ENCODE results near the gene CRYZL1. TPM values are rescaled to one million over a fixed set of nuclear protein-coding genes. Genes with fewer than 3 reads are reported as not detected.

CRYZL1 gene
- 6.6 and 16.6 TPM in 2 replicates for total RNA-seq

GRCh38 chr21:33641352-33642026, at the start of gene CRYZL1:
Gene CRYZL1 (minus strand): TSS chr21:33641741. CDS start chr21:33631551, 10,190 bp downstream.

GRCh38 chr21:33642027-33642895, 720 bp upstream of the CRYZL1 start, which contains the start of gene ITSN1:
Gene ITSN1 (plus strand): TSS chr21:33642501. CDS start chr21:33718829, 76,328 bp downstream.

GRCh38 chr21:33588485-33589335, 52.8 kb downstream of the CRYZL1 start, which contains the start of gene DONSON:
Gene DONSON (minus strand): TSS chr21:33588684. CDS start chr21:33588641, 43 bp downstream.

GRCh38 chr21:33542640-33543504, 98.7 kb downstream of the CRYZL1 start, which contains the start of gene SON:
Gene SON (plus strand): TSS chr21:33543038. CDS start chr21:33543093, 55 bp downstream.

GRCh38 chr21:33541756-33542639, 99.5 kb downstream of the CRYZL1 start, which contains the start of gene GART:
Gene GART (minus strand): TSS chr21:33542117. CDS start chr21:33539315, 2,802 bp downstream.

Other genes starting within 250 kb of the CRYZL1 start
- gene IFNGR2, start 238.3 kb downstream of the CRYZL1 start, total RNA-seq = 99.9 and 182 TPM in 2 replicates
- gene TMEM50B, start 161.8 kb downstream of the CRYZL1 start, total RNA-seq = 27.3 and 28.6 TPM in 2 replicates
- gene DNAJC28, start 150.0 kb downstream of the CRYZL1 start, total RNA-seq = 0.23 and 1.0 TPM in 2 replicates
- gene GART, start 99.6 kb downstream of the CRYZL1 start, total RNA-seq = 97.5 and 186 TPM in 2 replicates
- gene SON, start 98.7 kb downstream of the CRYZL1 start, total RNA-seq = 141 and 170 TPM in 2 replicates
- gene DONSON, start 53.1 kb downstream of the CRYZL1 start, total RNA-seq = 12.6 and 32.4 TPM in 2 replicates
- gene ITSN1, start 760 bp upstream of the CRYZL1 start, total RNA-seq = 15.9 and 22.8 TPM in 2 replicates